T-helper 2 cell treated with Interferon-gamma antibody and Interleukin-4, amounts not matched to agents 100 ng/mL and 5 ng/mL, for 36 hours (primary cell): Measurements from ENCODE around the gene ADAM12. TPM values are rescaled to one million over a fixed set of nuclear protein-coding genes. Genes with fewer than 3 reads are reported as not detected.
"Not testable (repeated sequence)": the region's sequence is repeated elsewhere in the genome, so short reads cannot be mapped to it uniquely, and the experiment has no call there.

ENCODE experiments used
- intact Hi-C: fragments of 100-400 bp; cut with micrococcal nuclease; formaldehyde crosslinking; loops from one replicate; pipeline ENCODE4 v1.15.1; 2023
- total RNA-seq: library from RNA; stranded (reverse); gene quantifications from 2 replicates; pipeline ENCODE4 v1.2.3, GENCODE V29; 2022

The ADAM12 gene
- total RNA-seq, 1 donor from 2014 or later = 0.14 TPM

GRCh38 chr10:126268013-126268920 lies 120.0 kb downstream of the ADAM12 start:
- intact Hi-C loops = no loop called here

- intact Hi-C loops = no loop called here
Measured at GRCh38 chr10:126264102-126265018, 123.9 kb downstream of the ADAM12 start.

GRCh38 chr10:126263006-126263676 lies 125.1 kb downstream of the ADAM12 start:
- intact Hi-C loops = no loop called here

GRCh38 chr10:126262233-126262838 lies 125.9 kb downstream of the ADAM12 start:
- intact Hi-C loops = no loop called here

GRCh38 chr10:126259760-126260479 lies 128.4 kb downstream of the ADAM12 start:
- intact Hi-C loops = no loop called here

GRCh38 chr10:126256864-126257263 lies 131.4 kb downstream of the ADAM12 start:
- intact Hi-C loops = no loop called here

- intact Hi-C loops = no loop called here
Measured at GRCh38 chr10:126255313-126255712, 133.0 kb downstream of the ADAM12 start.

GRCh38 chr10:126253611-126253998 lies 134.7 kb downstream of the ADAM12 start:
- intact Hi-C loops = no loop called here

GRCh38 chr10:126252884-126253610 lies 135.2 kb downstream of the ADAM12 start:
- intact Hi-C loops = no loop called here

- intact Hi-C loops = no loop called here
Measured at GRCh38 chr10:126251778-126252407, 136.4 kb downstream of the ADAM12 start.

- intact Hi-C loops = no loop called here
Measured at GRCh38 chr10:126250527-126251310, 137.6 kb downstream of the ADAM12 start.

GRCh38 chr10:126250045-126250444 lies 138.2 kb downstream of the ADAM12 start:
- intact Hi-C loops = no loop called here

GRCh38 chr10:126247446-126247975 lies 140.8 kb downstream of the ADAM12 start:
- intact Hi-C loops = no loop called here

GRCh38 chr10:126246396-126246795 lies 141.9 kb downstream of the ADAM12 start:
- intact Hi-C loops = not testable (repeated sequence)

- intact Hi-C loops = no loop called here
Measured at GRCh38 chr10:126245501-126245900, 142.8 kb downstream of the ADAM12 start.

GRCh38 chr10:126243971-126244370 lies 144.3 kb downstream of the ADAM12 start:
- intact Hi-C loops = no loop called here

GRCh38 chr10:126243306-126243705 lies 145.0 kb downstream of the ADAM12 start:
- intact Hi-C loops = no loop called here
